ELR (cell line): ENCODE measurements around the gene MCM3AP.
"Not testable (repeated sequence)": the region's sequence is repeated elsewhere in the genome, so short reads cannot be mapped to it uniquely, and the experiment has no call there.

Experiments
- DNase-seq: peaks from one replicate; pipeline ENCODE4 v3.0.0-alpha.2; 2015; ENCODE audit warnings: low read depth

The MCM3AP gene

GRCh38 chr21:46241577-46241976, 43.8 kb downstream of the MCM3AP start:
- DNase-seq = not testable (repeated sequence)

GRCh38 chr21:46239817-46240325, 45.5 kb downstream of the MCM3AP start:
- no peak for DNase-seq

GRCh38 chr21:46237474-46237873, 47.9 kb downstream of the MCM3AP start:
- peak; percentile 21 for DNase-seq

- DNase-seq = no peak
These were observed 50.9 kb downstream of the MCM3AP start for GRCh38 chr21:46234436-46234950.

GRCh38 chr21:46229923-46230260, 55.5 kb downstream of the MCM3AP start:
- DNase-seq = no peak

- peak; percentile 39 for DNase-seq
These were observed 56.1 kb downstream of the MCM3AP start for GRCh38 chr21:46229133-46229922.

GRCh38 chr21:46228345-46229051, 56.9 kb downstream of the MCM3AP start, which contains the start of gene LSS:
Gene LSS (minus strand): TSS chr21:46228774. CDS start chr21:46228745, 29 bp downstream.
- peak; percentile 96 for DNase-seq

- peak; percentile 19 for DNase-seq
These were observed 57.5 kb downstream of the MCM3AP start for GRCh38 chr21:46227811-46228344.

- DNase-seq = peak; percentile 55
These were observed 58.4 kb downstream of the MCM3AP start for GRCh38 chr21:46226920-46227599.

- DNase-seq = peak; percentile 6
These were observed 59.3 kb downstream of the MCM3AP start for GRCh38 chr21:46226146-46226545.

- DNase-seq = not testable (repeated sequence)
These were observed 61.8 kb downstream of the MCM3AP start for GRCh38 chr21:46223661-46224060.

GRCh38 chr21:46223217-46223616, 62.2 kb downstream of the MCM3AP start:
- DNase-seq = no peak

- no peak for DNase-seq
These were observed 62.8 kb downstream of the MCM3AP start for GRCh38 chr21:46222436-46223116.

GRCh38 chr21:46221664-46222435, 63.6 kb downstream of the MCM3AP start:
- no peak for DNase-seq

GRCh38 chr21:46220847-46221246, 64.6 kb downstream of the MCM3AP start:
- DNase-seq = no peak

GRCh38 chr21:46220275-46220810, 65.1 kb downstream of the MCM3AP start:
- no peak for DNase-seq

GRCh38 chr21:46219591-46220239, 65.7 kb downstream of the MCM3AP start:
- no peak for DNase-seq

GRCh38 chr21:46218906-46219590, 66.4 kb downstream of the MCM3AP start:
- no peak for DNase-seq

GRCh38 chr21:46217511-46218196, 67.8 kb downstream of the MCM3AP start:
- no peak for DNase-seq
